ENCODE data around the gene SCNN1A.

DNA sequence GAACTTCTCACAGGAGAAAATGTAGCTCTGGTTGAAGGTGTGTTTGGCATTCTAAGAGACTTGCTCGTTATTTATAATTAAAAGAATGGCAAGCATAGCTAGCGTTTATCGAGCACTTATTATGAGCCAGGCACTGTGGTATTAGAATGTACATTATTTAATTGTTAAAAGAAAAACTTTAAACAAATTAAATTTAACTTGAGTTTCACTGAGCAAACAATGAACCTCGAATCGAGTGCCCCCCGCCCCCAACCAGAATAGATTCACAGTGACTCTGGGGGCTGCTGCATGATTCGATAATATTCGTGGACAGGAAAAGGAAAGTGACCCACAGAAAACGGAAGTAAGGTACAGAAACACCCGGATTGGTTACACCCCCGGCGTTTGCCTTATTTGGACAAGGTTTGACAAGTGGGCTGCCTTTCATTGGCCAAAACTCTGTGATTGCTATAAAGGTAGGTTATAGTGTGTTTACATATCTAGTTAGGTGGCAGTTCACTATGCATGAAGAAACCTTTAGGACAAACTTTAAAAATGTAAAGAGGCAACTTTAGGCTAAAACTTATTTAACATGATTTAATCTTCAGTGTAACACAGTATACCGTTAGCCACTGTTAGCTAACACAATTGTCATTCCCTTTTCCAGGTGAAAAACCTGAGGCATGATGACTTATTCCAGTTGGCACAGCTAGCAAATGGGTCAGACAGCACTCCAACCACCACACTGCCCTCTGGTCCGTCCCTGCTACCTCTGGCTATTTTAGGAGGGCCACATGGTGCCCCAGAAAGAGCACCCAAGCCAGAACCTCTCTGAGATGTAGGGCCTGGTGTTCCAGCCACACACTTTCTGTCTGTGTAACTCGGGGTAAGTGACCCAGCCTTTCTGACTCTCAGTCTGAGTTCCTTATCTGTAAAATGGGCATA is 7.1 kb downstream of the SCNN1A start:
- no peak for TF ChIP-seq POLR2A (IDR thresholded peaks at IDR 0.05)
- TF ChIP-seq, protein P1, sequence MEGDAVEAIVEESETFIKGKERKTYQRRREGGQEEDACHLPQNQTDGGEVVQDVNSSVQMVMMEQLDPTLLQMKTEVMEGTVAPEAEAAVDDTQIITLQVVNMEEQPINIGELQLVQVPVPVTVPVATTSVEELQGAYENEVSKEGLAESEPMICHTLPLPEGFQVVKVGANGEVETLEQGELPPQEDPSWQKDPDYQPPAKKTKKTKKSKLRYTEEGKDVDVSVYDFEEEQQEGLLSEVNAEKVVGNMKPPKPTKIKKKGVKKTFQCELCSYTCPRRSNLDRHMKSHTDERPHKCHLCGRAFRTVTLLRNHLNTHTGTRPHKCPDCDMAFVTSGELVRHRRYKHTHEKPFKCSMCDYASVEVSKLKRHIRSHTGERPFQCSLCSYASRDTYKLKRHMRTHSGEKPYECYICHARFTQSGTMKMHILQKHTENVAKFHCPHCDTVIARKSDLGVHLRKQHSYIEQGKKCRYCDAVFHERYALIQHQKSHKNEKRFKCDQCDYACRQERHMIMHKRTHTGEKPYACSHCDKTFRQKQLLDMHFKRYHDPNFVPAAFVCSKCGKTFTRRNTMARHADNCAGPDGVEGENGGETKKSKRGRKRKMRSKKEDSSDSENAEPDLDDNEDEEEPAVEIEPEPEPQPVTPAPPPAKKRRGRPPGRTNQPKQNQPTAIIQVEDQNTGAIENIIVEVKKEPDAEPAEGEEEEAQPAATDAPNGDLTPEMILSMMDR (IDR thresholded peaks at IDR 0.05): no peak
